HG03175 (cell line): Measurements from ENCODE around the gene HPSE2.
A peak's percentile ranks its signal among the peaks of the same experiment; 100 is the strongest.

Experiments
- ATAC-seq: cut with Tn5 transposase; IDR thresholded peaks from one replicate; pipeline ENCODE4 v1.9.1; 2021; ENCODE audit warnings: mild to moderate bottlenecking, moderate library complexity; ENCODE audit not compliant: unreplicated experiment

HPSE2 gene

GRCh38 chr10:98470850-98471249 lies 764.8 kb downstream of the HPSE2 start:
- no peak for ATAC-seq

- no peak for ATAC-seq
These were observed 766.4 kb downstream of the HPSE2 start for GRCh38 chr10:98469001-98469931.

GRCh38 chr10:98467506-98468318 lies 767.9 kb downstream of the HPSE2 start:
- peak; percentile 91 for ATAC-seq

GRCh38 chr10:98466861-98467505 lies 768.7 kb downstream of the HPSE2 start:
- no peak for ATAC-seq

- no peak for ATAC-seq
These were observed 769.8 kb downstream of the HPSE2 start for GRCh38 chr10:98465866-98466265.

- ATAC-seq: no peak
These were observed 771.5 kb downstream of the HPSE2 start for GRCh38 chr10:98463976-98464754.

GRCh38 chr10:98463016-98463415 lies 772.6 kb downstream of the HPSE2 start:
- no peak for ATAC-seq

- no peak for ATAC-seq
These were observed 774.2 kb downstream of the HPSE2 start for GRCh38 chr10:98461500-98461842.

- no peak for ATAC-seq
These were observed 774.7 kb downstream of the HPSE2 start for GRCh38 chr10:98460837-98461499.

- ATAC-seq: no peak
These were observed 776.6 kb downstream of the HPSE2 start for GRCh38 chr10:98458809-98459784.

- no peak for ATAC-seq
These were observed 777.9 kb downstream of the HPSE2 start for GRCh38 chr10:98457721-98458120.

GRCh38 chr10:98456686-98457482 lies 778.8 kb downstream of the HPSE2 start:
- ATAC-seq: no peak

- no peak for ATAC-seq
These were observed 779.5 kb downstream of the HPSE2 start for GRCh38 chr10:98456043-98456570.

- ATAC-seq: no peak
These were observed 781.9 kb downstream of the HPSE2 start for GRCh38 chr10:98453729-98454128.

GRCh38 chr10:98450618-98451017 lies 785.0 kb downstream of the HPSE2 start:
- ATAC-seq: no peak

GRCh38 chr10:98449287-98449686 lies 786.4 kb downstream of the HPSE2 start:
- no peak for ATAC-seq

- ATAC-seq: peak; percentile 84
These were observed 788.9 kb downstream of the HPSE2 start, which contains the start of gene HPS1 for GRCh38 chr10:98446661-98447221. Gene HPS1 (minus strand): TSS chr10:98446935. CDS start chr10:98443240, 3,695 bp downstream.
